Type B pancreatic cell (in vitro differentiated cells): ENCODE measurements around the gene PTPRU. TPM values are rescaled to one million over a fixed set of nuclear protein-coding genes. Genes with fewer than 3 reads are reported as not detected.

ENCODE experiments used
- DNase-seq: peaks from one replicate; pipeline ENCODE4 v3.0.0; 2021; ENCODE audit warnings: mixed read lengths; ENCODE audit not compliant: unreplicated experiment; ENCODE audit errors: extremely low spot score
- H3K27ac Mint-ChIP-seq: 2 replicates; pipeline ENCODE4 v1.8.0; 2021; ENCODE audit warnings: mild to moderate bottlenecking, mixed read lengths
- H3K27me3 Mint-ChIP-seq: 2 replicates; pipeline ENCODE4 v1.8.0; 2021; ENCODE audit warnings: mixed read lengths
- H3K36me3 Mint-ChIP-seq: 2 replicates; pipeline ENCODE4 v1.8.0; 2021; ENCODE audit warnings: mixed read lengths
- H3K4me1 Mint-ChIP-seq: one replicate; pipeline ENCODE4 v1.8.0; 2021; ENCODE audit warnings: mixed read lengths; ENCODE audit not compliant: unreplicated experiment
- H3K4me3 Mint-ChIP-seq: 2 replicates; pipeline ENCODE4 v1.8.0; 2021; ENCODE audit warnings: mild to moderate bottlenecking, mixed read lengths
- H3K9me3 Mint-ChIP-seq: 2 replicates; pipeline ENCODE4 v1.8.0; 2021; ENCODE audit warnings: mixed read lengths
- CTCF ChIP-seq: fragments of 200-600 bp; sonication (generic); conservative IDR thresholded peaks from 2 replicates; pipeline ENCODE4 v1.5.0; 2021; ENCODE audit warnings: antibody characterized with exemption, mild to moderate bottlenecking
- total RNA-seq: library from RNA; stranded (reverse); gene quantifications from 2 replicates; pipeline ENCODE4 v1.2.1, GENCODE V29; 2021; ENCODE audit warnings: low replicate concordance

The PTPRU gene
- total RNA-seq, 1 donor from 2014 or later = 66.6 TPM

DNA sequence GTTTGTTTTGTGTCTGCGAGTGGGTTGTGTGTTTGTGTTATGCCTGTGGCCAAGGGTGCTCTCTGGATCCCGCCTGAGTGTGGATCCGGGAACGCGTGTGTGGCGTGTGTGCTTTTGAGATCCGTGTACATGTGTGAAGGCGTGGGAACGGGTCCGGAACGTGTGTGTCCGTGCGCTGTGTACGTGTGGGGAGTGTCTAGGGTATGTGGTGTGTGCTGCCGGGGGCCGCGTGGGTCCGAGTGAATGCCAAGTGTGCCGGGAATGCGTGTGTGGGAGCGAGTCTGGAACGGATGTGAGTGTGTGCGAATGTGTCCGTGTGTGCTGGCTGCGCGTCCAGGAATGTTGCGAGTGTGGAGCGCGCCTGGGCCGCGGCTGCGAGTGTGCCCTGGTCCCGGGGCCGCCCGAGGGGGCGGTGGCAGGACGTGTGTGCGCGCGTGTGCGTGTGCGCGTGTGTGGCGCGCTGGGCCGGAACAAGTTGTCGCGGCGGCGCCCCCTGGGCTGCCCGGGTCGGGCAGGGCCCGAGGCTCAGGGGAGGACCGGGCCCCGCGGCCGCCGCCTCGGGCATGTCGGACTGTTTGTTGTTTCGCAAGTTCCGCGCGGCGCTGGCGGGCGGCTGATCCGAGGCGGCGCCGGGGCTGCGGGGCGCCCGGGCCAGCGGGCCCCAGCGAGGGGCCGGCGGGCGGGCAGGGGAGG is 953 bp downstream of the PTPRU start:
- H3K9me3 Mint-ChIP-seq = no peaks in the 10 kb centered on the region
- H3K36me3 Mint-ChIP-seq = no peaks in the 10 kb centered on the region
- H3K27me3 Mint-ChIP-seq = peaks cover 40% of the 10 kb centered on the region
- peak overlapping the region; percentile 97 for H3K27ac Mint-ChIP-seq
- peak; percentile 78 for DNase-seq
- H3K4me1 Mint-ChIP-seq = peaks cover 30% of the 10 kb centered on the region
- H3K4me3 Mint-ChIP-seq = peak overlapping the region; percentile 94
- TF ChIP-seq CTCF = no peak

DNA sequence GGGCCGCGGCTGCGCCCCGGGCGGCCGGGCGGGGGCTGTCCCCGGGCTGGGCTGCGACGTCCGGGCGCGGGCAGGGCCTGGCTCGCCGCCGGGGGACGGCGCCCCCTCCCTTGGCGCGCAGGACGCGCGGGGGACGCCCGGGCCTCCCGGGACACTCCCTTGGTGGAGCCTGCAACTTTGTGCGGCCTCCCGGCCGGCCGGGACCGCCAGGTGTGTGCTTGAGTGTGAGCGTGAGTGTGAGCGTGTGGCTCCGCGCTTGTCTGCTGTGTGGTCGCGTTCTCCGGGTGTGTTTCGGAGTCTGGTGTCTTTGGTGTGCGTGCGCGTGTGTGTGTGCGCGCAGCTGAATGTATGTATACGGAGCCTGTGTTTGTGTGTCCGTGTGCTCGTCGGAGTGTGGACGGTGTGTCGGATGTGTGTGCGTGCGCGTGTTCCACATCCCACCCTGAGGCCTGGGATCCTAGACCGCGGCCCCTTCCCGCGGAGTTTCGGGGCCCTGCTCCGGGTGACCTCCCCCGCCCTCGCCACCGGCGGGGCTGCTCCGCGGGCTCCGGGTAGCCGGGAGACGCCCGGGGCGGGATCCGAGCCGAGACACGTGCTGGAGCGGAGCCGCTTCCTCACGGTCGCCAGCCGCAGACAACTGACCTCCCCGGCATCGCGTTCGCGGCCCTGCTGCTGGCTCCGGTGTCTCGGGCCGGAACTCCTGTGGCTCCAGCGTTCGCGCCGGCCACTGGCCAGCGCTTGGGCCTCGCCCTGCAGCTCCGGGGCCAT is 1.7 kb downstream of the PTPRU start:
- Mint-ChIP-seq H3K4me1 (peaks cover 30% of the 10 kb centered on the region), H3K27me3 (peaks cover 38% of the 10 kb centered on the region)
- peak; percentile 76 for DNase-seq

GRCh38 chr1:29238620-29239002 is 2.3 kb downstream of the PTPRU start:
- peaks cover 37% of the 10 kb centered on the region for H3K27me3 Mint-ChIP-seq
- H3K4me1 Mint-ChIP-seq = peaks cover 30% of the 10 kb centered on the region
- peak overlapping the region; percentile 99 for H3K27ac Mint-ChIP-seq
- H3K36me3 Mint-ChIP-seq = no peaks in the 10 kb centered on the region
- H3K4me3 Mint-ChIP-seq = peak overlapping the region; percentile 91
- no peak for DNase-seq
- H3K9me3 Mint-ChIP-seq = no peaks in the 10 kb centered on the region
- TF ChIP-seq CTCF = no peak

More for the DNA sequence above, 1.7 kb downstream of the PTPRU start:
- Mint-ChIP-seq H3K9me3 (no peaks in the 10 kb centered on the region), H3K27ac (peak overlapping the region; percentile 99), H3K36me3 (no peaks in the 10 kb centered on the region), H3K4me3 (peak overlapping the region; percentile 94)
- TF ChIP-seq CTCF = no peak

DNA sequence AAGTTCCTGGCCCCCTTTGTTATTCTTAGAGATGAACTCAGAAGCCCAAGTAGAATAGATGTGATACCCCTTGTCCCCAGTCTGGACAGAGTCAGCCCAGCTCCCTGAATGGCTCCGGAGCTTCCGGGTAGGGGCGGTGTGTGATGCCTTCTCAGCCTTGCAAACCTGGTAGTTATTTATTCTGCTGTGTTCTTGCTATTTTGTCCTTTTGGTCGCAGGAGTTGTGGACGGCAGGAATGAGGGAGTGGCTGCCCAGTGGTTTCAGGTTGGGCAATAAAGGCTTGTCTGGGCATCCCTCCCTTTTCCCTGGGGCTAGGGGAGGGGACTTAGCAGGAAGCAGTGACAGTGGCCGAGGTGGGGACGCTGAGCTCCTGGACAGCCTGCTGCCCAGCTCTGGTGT is 2.8 kb downstream of the PTPRU start:
- TF ChIP-seq CTCF = no peak
- peaks cover 32% of the 10 kb centered on the region for H3K27me3 Mint-ChIP-seq
- peak overlapping the region; percentile 99 for H3K27ac Mint-ChIP-seq
- H3K4me3 Mint-ChIP-seq = peak overlapping the region; percentile 91
- H3K4me1 Mint-ChIP-seq = peaks cover 30% of the 10 kb centered on the region
- no peaks in the 10 kb centered on the region for H3K9me3 Mint-ChIP-seq
- H3K36me3 Mint-ChIP-seq = no peaks in the 10 kb centered on the region
- no peak for DNase-seq

GRCh38 chr1:29240400-29240837 is 4.1 kb downstream of the PTPRU start:
- Mint-ChIP-seq H3K27me3 (peaks cover 24% of the 10 kb centered on the region), H3K9me3 (no peaks in the 10 kb centered on the region), H3K4me1 (peaks cover 30% of the 10 kb centered on the region), H3K36me3 (no peaks in the 10 kb centered on the region), H3K27ac (peak overlapping the region; percentile 99), H3K4me3 (peak overlapping the region; percentile 91)
- DNase-seq = no peak
- peak; percentile 17 for TF ChIP-seq CTCF
